HG02981 (cell line): ENCODE results near the gene SH3RF2.
"Not testable (repeated sequence)": the region's sequence is repeated elsewhere in the genome, so short reads cannot be mapped to it uniquely, and the experiment has no call there.

Source experiments
- ATAC-seq: cut with Tn5 transposase; IDR thresholded peaks from one replicate; pipeline ENCODE4 v1.9.1; 2021; ENCODE audit warnings: mild to moderate bottlenecking, moderate library complexity; ENCODE audit not compliant: unreplicated experiment

SH3RF2 gene

GRCh38 chr5:145936401-145937131 lies at the start of gene SH3RF2:
Gene SH3RF2, plus strand, starts transcription at chr5:145936578. Its CDS starts 1,351 bp downstream, at chr5:145937929.
- ATAC-seq: no peak

- no peak for ATAC-seq
These were observed 49.2 kb upstream of the SH3RF2 start for GRCh38 chr5:145887217-145887616.

- no peak for ATAC-seq
These were observed 48.3 kb upstream of the SH3RF2 start for GRCh38 chr5:145887976-145888574.

GRCh38 chr5:145889611-145890010 lies 46.8 kb upstream of the SH3RF2 start:
- ATAC-seq: no peak

GRCh38 chr5:145891378-145891777 lies 45.0 kb upstream of the SH3RF2 start:
- ATAC-seq: not testable (repeated sequence)

- ATAC-seq: no peak
These were observed 38.2 kb upstream of the SH3RF2 start for GRCh38 chr5:145898171-145898570.

- no peak for ATAC-seq
These were observed 34.0 kb upstream of the SH3RF2 start for GRCh38 chr5:145902421-145902820.

GRCh38 chr5:145903113-145903512 lies 33.3 kb upstream of the SH3RF2 start:
- no peak for ATAC-seq

GRCh38 chr5:145903867-145904266 lies 32.5 kb upstream of the SH3RF2 start:
- no peak for ATAC-seq

- no peak for ATAC-seq
These were observed 31.6 kb upstream of the SH3RF2 start for GRCh38 chr5:145904743-145905142.

- no peak for ATAC-seq
These were observed 30.0 kb upstream of the SH3RF2 start for GRCh38 chr5:145906401-145906800.

GRCh38 chr5:145908206-145908960 lies 28.0 kb upstream of the SH3RF2 start:
- no peak for ATAC-seq

- no peak for ATAC-seq
These were observed 25.2 kb upstream of the SH3RF2 start for GRCh38 chr5:145911164-145911563.

- ATAC-seq: no peak
These were observed 24.4 kb upstream of the SH3RF2 start for GRCh38 chr5:145912019-145912418.

- no peak for ATAC-seq
These were observed 23.8 kb upstream of the SH3RF2 start for GRCh38 chr5:145912594-145912993.

GRCh38 chr5:145913701-145914100 lies 22.7 kb upstream of the SH3RF2 start:
- ATAC-seq: no peak

GRCh38 chr5:145915970-145916638 lies 20.3 kb upstream of the SH3RF2 start:
- ATAC-seq: no peak

GRCh38 chr5:145917288-145917687 lies 19.1 kb upstream of the SH3RF2 start:
- no peak for ATAC-seq

- ATAC-seq: no peak
These were observed 18.0 kb upstream of the SH3RF2 start for GRCh38 chr5:145918397-145918796.

- no peak for ATAC-seq
These were observed 17.0 kb upstream of the SH3RF2 start for GRCh38 chr5:145919413-145919812.

GRCh38 chr5:145920542-145921210 lies 15.7 kb upstream of the SH3RF2 start:
- ATAC-seq: no peak
